Activated CD4-positive, alpha-beta memory T cell treated with anti-CD3 and anti-CD28 coated beads for 36 hours (primary cell): ENCODE results near the gene IP6K3. TPM values are rescaled to one million over a fixed set of nuclear protein-coding genes. Genes with fewer than 3 reads are reported as not detected.

Experiments
- CTCF ChIA-PET: fragments of 350-600 bp; sonication (Branson Sonifier 250); formaldehyde crosslinking; loops from one replicate; lab custom pipeline; 2021; ENCODE audit warnings: antibody characterized with exemption, inconsistent platforms; lab: Charles Lee
- POLR2A ChIA-PET: fragments of 350-600 bp; sonication (Branson Sonifier 250); formaldehyde crosslinking; loops from one replicate; lab custom pipeline; 2021; ENCODE audit warnings: antibody characterized with exemption; lab: Charles Lee
- DNase-seq: peaks from one replicate; pipeline ENCODE4 v3.0.0-alpha.2; 2020
- H3K27ac Mint-ChIP-seq: one replicate; pipeline ENCODE4 v1.8.0; 2021; ENCODE audit warnings: mixed read lengths
- H3K27me3 Mint-ChIP-seq: one replicate; pipeline ENCODE4 v1.8.0; 2021; ENCODE audit warnings: mixed read lengths
- H3K36me3 Mint-ChIP-seq: one replicate; pipeline ENCODE4 v1.8.0; 2021; ENCODE audit warnings: mixed read lengths
- H3K4me1 Mint-ChIP-seq: one replicate; pipeline ENCODE4 v1.8.0; 2021; ENCODE audit warnings: low read depth, mixed read lengths
- H3K4me3 Mint-ChIP-seq: one replicate; pipeline ENCODE4 v1.8.0; 2021; ENCODE audit warnings: mild to moderate bottlenecking, mixed read lengths
- H3K9me3 Mint-ChIP-seq: one replicate; pipeline ENCODE4 v1.8.0; 2021; ENCODE audit warnings: mixed read lengths
- intact Hi-C: fragments of 100-400 bp; cut with micrococcal nuclease; formaldehyde crosslinking; loops from one replicate; pipeline ENCODE4 v1.15.1; 2023
- total RNA-seq, 2 experiments: library from RNA; stranded (reverse); gene quantifications; one replicate each; pipeline ENCODE4 v1.2.3, GENCODE V29; 2021

IP6K3 gene
- total RNA-seq, 2 experiments from 2014 or later: not detected

DNA sequence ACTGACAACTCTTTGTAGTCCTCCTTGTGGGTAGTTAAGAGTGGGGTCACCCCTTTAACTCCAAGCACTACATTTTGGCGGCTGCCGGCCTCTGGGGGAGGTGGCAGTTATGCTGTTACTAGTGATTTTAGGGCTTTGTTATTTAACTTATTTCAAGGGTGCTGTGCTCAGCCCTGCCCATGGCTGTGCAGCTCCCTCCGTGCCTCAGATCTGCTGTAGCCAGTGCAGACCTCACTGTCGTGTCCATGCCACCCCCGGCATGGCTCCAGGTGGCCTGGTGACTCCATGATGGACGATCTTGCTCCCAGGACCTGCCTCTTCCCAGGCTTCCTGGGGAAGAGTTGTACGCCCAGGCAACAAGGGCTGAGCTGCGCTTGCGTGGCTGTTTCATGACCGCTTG, 50.6 kb downstream of the IP6K3 start:
- no peak for DNase-seq
- Mint-ChIP-seq H3K4me3 (no peak overlapping the region), H3K36me3 (peaks cover 60% of the 10 kb centered on the region), H3K27me3 (no peaks in the 10 kb centered on the region), H3K27ac (peak overlapping the region; percentile 93), H3K9me3 (no peaks in the 10 kb centered on the region), H3K4me1 (peaks cover 82% of the 10 kb centered on the region)
- POLR2A ChIA-PET: interaction anchor here (2.8 kb wide), 1 partner anchor 75 kb away, joined by 10 read pairs; the partner anchor contains the start of gene ITPR3
- intact Hi-C loops: loop anchor here (10.0 kb wide), 1 partner anchor 281 kb away; the partner anchor contains the start of genes CUTA and PHF1
- CTCF ChIA-PET: interaction anchor here (0.6 to 1.6 kb wide), 2 partner anchors 15 to 111 kb away, joined by 3 to 6 read pairs; partner anchors contain the start of gene UQCC2

GRCh38 chr6:33695451-33695887, 51.2 kb downstream of the IP6K3 start:
- ChIA-PET POLR2A (interaction anchor here (2.2 to 2.8 kb wide), 2 partner anchors 16 to 74 kb away, joined by 10 to 16 read pairs; partner anchors contain the start of genes ITPR3 and UQCC2), CTCF (interaction anchor here (0.6 to 2.1 kb wide), 6 partner anchors 10 to 115 kb away, joined by 3 to 15 read pairs (median 4); partner anchors contain the start of genes BAK1 and UQCC2)
- no peaks in the 10 kb centered on the region for H3K9me3 Mint-ChIP-seq
- no peak overlapping the region for H3K4me3 Mint-ChIP-seq
- intact Hi-C loops: loop anchor here (2.0 to 10.0 kb wide), 2 partner anchors 75 to 281 kb away; partner anchors contain the start of genes CUTA, ITPR3 and PHF1
- H3K27ac Mint-ChIP-seq: peak overlapping the region; percentile 97
- peaks cover 65% of the 10 kb centered on the region for H3K36me3 Mint-ChIP-seq
- H3K4me1 Mint-ChIP-seq: peaks cover 84% of the 10 kb centered on the region
- DNase-seq: no peak
- no peaks in the 10 kb centered on the region for H3K27me3 Mint-ChIP-seq

GRCh38 chr6:33694977-33695376, 51.7 kb downstream of the IP6K3 start:
- no peak for DNase-seq
- Mint-ChIP-seq H3K27ac (peak overlapping the region; percentile 97), H3K36me3 (peaks cover 62% of the 10 kb centered on the region), H3K4me1 (peaks cover 79% of the 10 kb centered on the region), H3K4me3 (peak overlapping the region; percentile 32), H3K27me3 (no peaks in the 10 kb centered on the region), H3K9me3 (no peaks in the 10 kb centered on the region)
- CTCF ChIA-PET: interaction anchor here (0.7 to 2.1 kb wide), 7 partner anchors 11 to 115 kb away, joined by 3 to 15 read pairs (median 4); partner anchors contain the start of genes BAK1 and UQCC2
- intact Hi-C loops: loop anchor here (2.0 to 10.0 kb wide), 3 partner anchors 63 to 280 kb away; partner anchors contain the start of genes CUTA, ITPR3 and PHF1
- POLR2A ChIA-PET: interaction anchor here (0.6 to 2.2 kb wide), 2 partner anchors 16 to 73 kb away, joined by 3 to 16 read pairs; partner anchors contain the start of gene UQCC2

DNA sequence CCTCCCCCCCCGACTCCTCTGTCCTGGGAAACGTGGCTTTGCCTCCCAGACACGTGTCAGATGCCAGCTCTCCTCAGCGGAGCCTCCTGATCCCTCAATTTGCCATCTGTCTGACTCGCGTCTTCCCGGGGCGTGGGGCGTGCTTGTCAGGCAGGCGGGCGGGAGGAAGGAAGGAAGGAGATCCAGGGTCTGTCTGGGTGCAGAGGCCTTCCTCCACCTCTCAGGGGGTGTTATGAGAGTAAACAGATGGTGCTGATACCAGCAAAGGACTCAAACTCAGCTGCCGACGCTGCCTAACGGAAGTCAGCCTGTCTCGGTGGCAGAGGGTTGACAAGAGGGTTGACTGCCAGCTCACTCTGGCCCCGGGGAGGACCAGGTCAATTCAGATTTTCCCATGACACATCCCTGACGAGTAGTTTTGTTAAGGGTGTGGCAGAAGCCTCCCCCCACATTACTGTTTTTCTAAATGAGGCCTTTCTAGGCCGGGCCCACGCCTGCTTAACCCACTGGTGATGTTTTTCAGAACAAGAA, 52.2 kb downstream of the IP6K3 start:
- CTCF ChIA-PET: interaction anchor here (0.7 to 2.1 kb wide), 8 partner anchors 11 to 114 kb away, joined by 3 to 15 read pairs (median 4); partner anchors contain the start of genes BAK1 and UQCC2
- peaks cover 74% of the 10 kb centered on the region for H3K4me1 Mint-ChIP-seq
- intact Hi-C loops: loop anchor here (2.0 to 10.0 kb wide), 3 partner anchors 62 to 280 kb away; partner anchors contain the start of genes CUTA, ITPR3 and PHF1
- H3K27ac Mint-ChIP-seq: peak overlapping the region; percentile 97
- no peaks in the 10 kb centered on the region for H3K27me3 Mint-ChIP-seq
- DNase-seq: peak; percentile 88
- no peaks in the 10 kb centered on the region for H3K9me3 Mint-ChIP-seq
- POLR2A ChIA-PET: interaction anchor here (0.6 to 2.2 kb wide), 4 partner anchors 10 to 72 kb away, joined by 3 to 16 read pairs (median 3); partner anchors contain the start of gene UQCC2
- H3K4me3 Mint-ChIP-seq: peak overlapping the region; percentile 32
- H3K36me3 Mint-ChIP-seq: peaks cover 64% of the 10 kb centered on the region

GRCh38 chr6:33693186-33694105, 53.3 kb downstream of the IP6K3 start:
- CTCF ChIA-PET: interaction anchor here (0.9 to 2.1 kb wide), 7 partner anchors 12 to 103 kb away, joined by 3 to 15 read pairs (median 5); partner anchors contain the start of gene UQCC2
- Mint-ChIP-seq H3K4me3 (no peak overlapping the region), H3K27me3 (no peaks in the 10 kb centered on the region), H3K4me1 (peaks cover 71% of the 10 kb centered on the region), H3K36me3 (peaks cover 70% of the 10 kb centered on the region), H3K27ac (peak overlapping the region; percentile 97), H3K9me3 (no peaks in the 10 kb centered on the region)
- intact Hi-C loops: loop anchor here (2.0 to 10.0 kb wide), 3 partner anchors 61 to 279 kb away; partner anchors contain the start of genes CUTA, ITPR3 and PHF1
- POLR2A ChIA-PET: interaction anchor here (0.7 to 2.2 kb wide), 4 partner anchors 9 to 64 kb away, joined by 3 to 16 read pairs (median 3); partner anchors contain the start of gene UQCC2
- DNase-seq: no peak

DNA sequence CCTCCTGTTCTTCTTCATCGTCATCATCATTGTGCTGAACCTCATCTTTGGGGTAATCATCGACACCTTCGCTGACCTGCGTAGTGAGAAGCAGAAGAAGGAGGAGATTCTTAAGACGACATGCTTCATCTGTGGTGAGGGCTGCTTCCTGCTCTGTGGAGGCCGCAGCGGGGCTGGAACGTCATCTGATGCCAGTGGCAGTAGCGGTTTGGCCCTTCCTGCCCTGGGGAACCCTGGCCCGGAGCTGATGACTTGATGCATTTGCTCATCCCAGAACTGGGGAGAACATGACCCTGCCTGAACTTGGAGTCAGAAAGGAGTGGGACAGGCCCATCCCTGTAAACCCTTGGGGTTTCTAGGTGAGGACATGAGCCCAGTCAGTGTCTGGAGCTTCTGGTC, 53.9 kb downstream of the IP6K3 start:
- Mint-ChIP-seq H3K4me3 (peak overlapping the region; percentile 26), H3K4me1 (peaks cover 69% of the 10 kb centered on the region), H3K36me3 (peaks cover 75% of the 10 kb centered on the region), H3K27me3 (no peaks in the 10 kb centered on the region), H3K27ac (peak overlapping the region; percentile 97), H3K9me3 (no peaks in the 10 kb centered on the region)
- POLR2A ChIA-PET: no interaction called here
- intact Hi-C loops: loop anchor here (5.0 to 10.0 kb wide), 2 partner anchors 60 to 278 kb away; partner anchors contain the start of genes CUTA and PHF1
- peak; percentile 88 for DNase-seq
- CTCF ChIA-PET: interaction anchor here (0.9 to 1.4 kb wide), 2 partner anchors 85 to 103 kb away, joined by 3 to 5 read pairs; no protein-coding TSS in a partner anchor

- CTCF ChIA-PET: interaction anchor here (1.4 kb wide), 1 partner anchor 102 kb away, joined by 3 read pairs; no protein-coding TSS in a partner anchor
- Mint-ChIP-seq H3K27ac (peak overlapping the region; percentile 97), H3K36me3 (peaks cover 70% of the 10 kb centered on the region), H3K4me3 (no peak overlapping the region), H3K9me3 (no peaks in the 10 kb centered on the region), H3K4me1 (peaks cover 64% of the 10 kb centered on the region), H3K27me3 (no peaks in the 10 kb centered on the region)
- DNase-seq: no peak
- POLR2A ChIA-PET: no interaction called here
- intact Hi-C loops: loop anchor here (5.0 to 10.0 kb wide), 2 partner anchors 60 to 277 kb away; partner anchors contain the start of genes CUTA and PHF1
These were observed 54.5 kb downstream of the IP6K3 start for GRCh38 chr6:33692078-33692759.

DNA sequence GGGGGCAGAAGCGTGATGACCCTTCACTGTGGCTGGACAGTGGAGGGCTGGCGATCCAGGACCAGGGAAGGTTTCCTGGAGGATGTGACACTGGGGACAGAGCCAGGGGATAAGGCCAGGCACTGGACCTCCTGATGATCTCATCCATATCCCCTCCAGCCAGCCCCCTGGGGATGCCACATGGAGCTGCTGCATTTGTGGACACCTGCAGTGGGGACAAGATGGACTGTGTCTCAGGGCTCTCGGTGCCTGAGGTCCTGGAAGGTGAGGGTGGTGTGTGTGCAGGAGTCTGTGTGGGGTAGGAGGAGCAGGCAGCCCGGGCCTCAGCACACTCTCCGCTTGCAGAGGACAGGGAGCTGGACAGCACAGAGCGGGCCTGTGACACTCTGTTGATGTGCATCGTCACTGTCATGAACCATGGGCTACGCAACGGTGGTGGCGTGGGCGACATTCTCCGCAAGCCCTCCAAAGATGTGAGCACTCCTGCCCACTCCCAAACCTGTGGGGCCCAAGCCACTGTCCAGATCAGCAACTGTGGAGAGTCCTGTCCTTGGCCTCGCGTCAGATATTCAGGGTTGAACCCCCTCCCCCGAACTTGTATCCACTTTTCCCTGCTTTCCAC, 55.1 kb downstream of the IP6K3 start:
- ChIA-PET CTCF (no interaction called here), POLR2A (no interaction called here)
- DNase-seq: no peak
- no peaks in the 10 kb centered on the region for H3K9me3 Mint-ChIP-seq
- H3K4me1 Mint-ChIP-seq: peaks cover 57% of the 10 kb centered on the region
- intact Hi-C loops: loop anchor here (5.0 to 10.0 kb wide), 2 partner anchors 59 to 277 kb away; partner anchors contain the start of genes CUTA and PHF1
- H3K36me3 Mint-ChIP-seq: peaks cover 72% of the 10 kb centered on the region
- no peak overlapping the region for H3K4me3 Mint-ChIP-seq
- H3K27me3 Mint-ChIP-seq: no peaks in the 10 kb centered on the region
- H3K27ac Mint-ChIP-seq: peak overlapping the region; percentile 97

DNA sequence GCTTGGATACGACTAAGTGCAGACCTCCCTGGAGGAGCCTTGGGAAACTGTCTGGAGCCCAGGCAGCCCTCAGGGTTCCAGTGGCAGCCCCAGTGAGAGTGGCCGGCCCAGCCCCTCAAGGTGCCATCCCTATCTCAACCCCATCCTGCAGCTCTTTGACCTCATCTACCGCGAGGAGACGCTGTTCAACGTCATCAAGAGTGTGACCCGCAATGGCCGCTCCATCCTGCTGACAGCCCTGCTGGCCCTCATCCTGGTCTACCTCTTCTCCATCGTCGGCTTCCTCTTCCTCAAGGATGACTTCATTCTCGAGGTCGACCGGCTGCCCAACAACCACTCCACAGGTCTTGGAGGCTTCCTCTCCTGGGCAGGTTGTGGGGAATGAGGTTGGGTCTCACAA, 55.9 kb downstream of the IP6K3 start:
- no peak for DNase-seq
- Mint-ChIP-seq H3K4me3 (no peak overlapping the region), H3K27ac (no peak overlapping the region), H3K27me3 (no peaks in the 10 kb centered on the region), H3K9me3 (no peaks in the 10 kb centered on the region), H3K36me3 (peaks cover 71% of the 10 kb centered on the region), H3K4me1 (peaks cover 49% of the 10 kb centered on the region)
- ChIA-PET CTCF (interaction anchor here (1.3 to 1.5 kb wide), 2 partner anchors 10 to 105 kb away, joined by 3 to 14 read pairs; no protein-coding TSS in a partner anchor), POLR2A (interaction anchor here (0.7 kb wide), 1 partner anchor 21 kb away, joined by 3 read pairs; the partner anchor contains the start of gene UQCC2)
- intact Hi-C loops: loop anchor here (5.0 to 10.0 kb wide), 2 partner anchors 58 to 276 kb away; partner anchors contain the start of genes CUTA and PHF1

DNA sequence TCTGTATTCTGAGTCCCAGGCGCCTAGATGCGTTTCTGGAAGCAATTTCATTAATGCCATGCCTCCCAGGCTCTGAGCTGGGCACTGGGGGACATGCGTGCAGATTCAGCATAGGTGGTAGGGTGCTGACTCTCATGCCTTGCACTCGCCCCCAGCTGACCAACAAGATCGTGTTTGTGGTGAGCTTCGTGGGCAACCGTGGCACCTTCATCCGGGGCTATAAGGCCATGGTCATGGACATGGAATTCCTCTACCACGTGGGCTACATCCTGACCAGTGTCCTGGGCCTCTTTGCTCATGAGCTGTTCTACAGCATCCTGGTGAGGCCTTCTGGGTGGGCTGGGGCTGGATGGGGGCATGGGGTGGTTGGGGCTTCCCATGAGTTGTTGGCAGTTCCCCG, 56.8 kb downstream of the IP6K3 start:
- Mint-ChIP-seq H3K9me3 (no peaks in the 10 kb centered on the region), H3K4me1 (peaks cover 41% of the 10 kb centered on the region), H3K36me3 (peaks cover 69% of the 10 kb centered on the region), H3K27me3 (no peaks in the 10 kb centered on the region), H3K4me3 (no peak overlapping the region), H3K27ac (no peak overlapping the region)
- POLR2A ChIA-PET: no interaction called here
- no peak for DNase-seq
- intact Hi-C loops: loop anchor here (5.0 to 10.0 kb wide), 2 partner anchors 58 to 275 kb away; partner anchors contain the start of genes CUTA and PHF1
- CTCF ChIA-PET: interaction anchor here (1.3 to 1.5 kb wide), 2 partner anchors 11 to 105 kb away, joined by 3 to 14 read pairs; no protein-coding TSS in a partner anchor
